Stimulated activated CD8-positive, alpha-beta memory T cell treated with anti-CD3 and anti-CD28 coated beads, Interleukin-4, amount 100 ng/mL, for 48 hours (primary cell): ENCODE measurements around the gene SMC3.
A peak's percentile ranks its signal among the peaks of the same experiment; 100 is the strongest.

ENCODE experiments used
- DNase-seq: peaks from one replicate; pipeline ENCODE4 v3.0.0-alpha.2; 2020

Gene SMC3

DNA sequence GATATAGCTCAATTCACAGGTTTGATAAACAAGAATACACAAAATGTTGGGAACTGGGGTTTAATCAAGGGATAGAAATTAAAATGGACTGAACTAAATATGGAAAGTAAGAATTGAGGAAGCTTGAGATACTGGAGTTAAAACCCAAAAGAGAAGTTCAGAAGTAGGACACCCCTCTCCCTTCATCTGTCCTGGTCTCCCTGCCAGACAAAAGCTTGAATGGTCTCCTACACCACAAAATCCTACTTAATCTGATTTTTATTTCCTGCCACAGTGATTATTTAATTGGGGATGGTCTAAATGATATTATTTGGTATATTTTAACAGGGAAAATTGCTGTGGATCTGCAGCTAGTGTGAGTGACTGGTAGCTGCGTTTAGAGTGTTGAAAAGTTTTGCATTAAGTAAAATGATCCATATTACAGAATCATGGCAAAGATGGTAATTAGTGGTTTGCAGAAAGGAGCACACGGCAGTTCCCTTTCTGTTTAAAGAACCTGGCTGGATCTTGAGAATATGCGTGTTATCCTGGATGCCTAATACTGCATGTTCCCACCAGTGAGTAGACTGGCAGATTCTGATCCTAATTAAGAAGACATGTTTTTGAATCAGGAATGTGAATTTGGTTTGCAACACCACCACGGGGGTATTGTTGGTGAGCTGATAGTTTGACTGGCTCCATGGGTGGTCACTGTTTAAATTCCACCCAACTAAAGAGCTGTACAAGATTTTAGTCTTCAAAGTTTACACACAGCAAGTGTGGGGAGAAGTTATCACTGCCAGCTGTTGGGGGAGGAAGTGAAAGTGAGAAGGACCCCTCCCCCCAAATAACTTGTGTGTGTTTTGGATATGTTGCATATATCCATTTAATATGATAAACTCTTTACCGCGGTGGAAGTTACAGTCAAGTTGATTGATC is 82.1 kb downstream of the SMC3 start:
- DNase-seq, result no peak

DNA sequence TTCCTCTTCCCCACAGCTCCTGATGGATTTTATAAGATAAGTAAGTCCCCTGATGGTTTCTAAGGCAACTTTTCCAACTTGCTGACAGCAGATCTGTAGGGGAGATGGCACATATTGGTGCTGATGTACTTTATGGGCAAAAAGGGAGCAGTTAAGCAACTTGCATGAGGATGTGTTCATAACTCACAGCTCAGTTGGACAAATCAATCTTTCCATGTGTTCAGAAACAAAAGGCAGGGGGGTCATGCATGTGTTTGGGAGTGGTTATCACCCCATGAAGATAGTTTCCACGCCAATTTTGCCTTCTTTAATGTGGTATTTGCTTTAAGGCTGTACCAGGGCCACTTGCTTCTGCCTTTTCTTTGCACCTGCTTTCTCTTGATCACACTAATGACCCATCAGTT is 82.8 kb downstream of the SMC3 start:
- DNase-seq, result no peak

DNA sequence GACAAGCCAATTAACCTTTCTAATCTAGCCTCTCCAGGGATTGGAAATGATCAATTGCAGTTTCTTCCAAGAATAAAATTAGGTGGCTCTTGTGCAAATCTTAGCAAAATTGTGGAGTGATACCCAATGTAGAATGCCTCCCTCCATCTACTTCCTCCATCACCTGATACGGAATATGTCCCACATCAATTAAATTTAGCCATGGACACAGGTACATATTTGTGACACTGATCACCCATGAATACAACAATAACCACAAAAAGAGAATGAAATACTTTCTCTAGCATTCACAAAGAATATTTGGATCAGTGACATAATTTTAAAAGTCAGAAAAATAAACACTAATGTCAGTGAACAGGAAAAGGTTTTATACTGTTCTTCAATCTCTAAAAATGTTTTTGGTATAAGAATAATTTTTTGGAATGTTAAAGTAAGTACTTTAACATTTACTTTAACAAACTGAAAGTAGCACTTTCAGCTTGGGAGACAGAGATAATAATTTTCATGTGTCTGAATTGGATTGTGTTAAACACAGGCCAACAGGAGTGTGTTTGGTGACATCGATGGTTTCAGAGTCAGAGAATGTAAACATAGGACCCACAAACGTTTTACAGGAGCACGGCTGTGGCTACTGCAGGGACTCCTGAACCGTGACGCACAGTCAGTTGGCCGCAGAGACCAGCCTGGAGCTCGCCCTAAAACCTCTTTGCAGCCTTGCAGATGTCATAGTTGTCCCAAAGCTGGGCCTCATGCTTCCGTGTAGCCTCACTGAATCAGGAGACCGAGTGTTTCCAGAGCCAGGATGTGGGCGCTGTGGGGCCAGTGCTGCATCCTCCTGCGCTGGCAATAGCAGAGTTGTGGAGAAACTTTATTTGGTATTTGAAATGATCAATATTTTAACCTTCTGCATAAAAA is 83.8 kb downstream of the SMC3 start:
- DNase-seq, result peak; percentile 28

DNA sequence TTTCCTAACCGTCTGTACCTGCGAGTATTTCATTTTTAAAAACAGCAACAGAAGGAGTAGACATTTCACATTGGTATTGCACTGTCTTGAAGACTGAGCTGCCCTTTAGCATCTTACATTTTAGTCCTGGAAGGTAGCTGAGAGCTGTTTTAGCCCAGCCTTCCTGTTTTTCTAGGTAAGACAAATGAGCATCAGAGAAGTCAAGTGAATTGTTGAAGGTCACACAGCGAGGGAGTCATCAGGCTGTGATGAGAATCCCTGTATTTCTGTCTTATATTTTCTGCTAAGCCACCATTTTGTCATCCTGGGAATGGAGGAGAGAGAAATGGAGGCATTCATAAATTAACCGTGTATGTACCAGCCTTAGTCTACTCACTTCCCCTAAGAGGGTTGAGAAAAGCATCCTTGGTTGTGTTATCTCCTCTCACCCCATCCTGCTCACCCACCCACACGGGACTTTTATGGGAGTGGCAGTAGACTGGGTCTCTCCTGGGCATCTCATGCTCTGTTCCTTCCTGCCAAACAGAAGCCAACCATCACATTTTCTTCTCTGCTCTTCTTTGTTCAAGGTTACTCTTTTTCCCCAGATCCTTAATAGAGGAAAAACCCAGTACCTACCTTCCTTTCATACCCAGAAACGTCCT is 85.1 kb downstream of the SMC3 start:
- no peak for DNase-seq
